PC-9 (cell line): ENCODE data around the gene NELL1. TPM values are rescaled to one million over a fixed set of nuclear protein-coding genes. Genes with fewer than 3 reads are reported as not detected.
A peak's percentile ranks its signal among the peaks of the same experiment; 100 is the strongest.

Source experiments
- BruUV-seq: library from RNA; stranded (reverse); fragments of 400-500 nt; replicated peaks from 2 replicates; lab custom pipeline; 2021; lab: Mats Ljungman, UMichigan
- CTCF ChIA-PET: fragments of 300-600 bp; sonication (Branson Sonifier 250); formaldehyde crosslinking; loops from one replicate; lab custom pipeline; 2022; ENCODE audit warnings: antibody characterized with exemption; lab: Charles Lee
- POLR2A ChIA-PET: fragments of 300-600 bp; sonication (Branson Sonifier 250); formaldehyde crosslinking; loops from one replicate; lab custom pipeline; 2022; ENCODE audit warnings: antibody characterized with exemption; ENCODE audit not compliant: unreplicated experiment; lab: Charles Lee
- DNase-seq, 2 experiments: peaks; one replicate each; pipeline versions ENCODE4 v3.0.0 to v3.0.0-alpha.2; 2015 to 2022; ENCODE audit warnings: mixed read lengths in 1 of 2
- H2AFZ ChIP-seq: fragments of 200-600 bp; sonication (generic); 2 replicates; pipeline ENCODE4 v1.8.1; 2017; ENCODE audit warnings: antibody characterized with exemption
- H3F3A ChIP-seq: fragments of 200-600 bp; sonication (generic); 2 replicates; pipeline ENCODE4 v1.8.1; 2017; ENCODE audit warnings: antibody characterized with exemption, mild to moderate bottlenecking, low read depth; ENCODE audit not compliant: insufficient read depth
- H3K27ac ChIP-seq: fragments of 200-600 bp; sonication (generic); 2 replicates; pipeline ENCODE4 v1.6.1; 2016; ENCODE audit warnings: mixed run types
- H3K27me3 ChIP-seq: fragments of 200-600 bp; sonication (generic); 2 replicates; pipeline ENCODE4 v1.6.1; 2016; ENCODE audit warnings: low read depth, mixed run types; ENCODE audit not compliant: insufficient read depth
- H3K36me3 ChIP-seq: fragments of 200-600 bp; sonication (generic); 2 replicates; pipeline ENCODE4 v1.6.1; 2016; ENCODE audit warnings: low read depth, mixed run types
- H3K4me1 ChIP-seq: fragments of 200-600 bp; sonication (generic); replicated peaks from 2 replicates; pipeline ENCODE4 v1.6.1; 2016; ENCODE audit warnings: mixed run types; ENCODE audit not compliant: insufficient read depth
- H3K4me2 ChIP-seq: fragments of 200-600 bp; sonication (generic); 2 replicates; pipeline ENCODE4 v1.6.1; 2017; ENCODE audit warnings: mixed run types
- H3K4me3 ChIP-seq: fragments of 200-600 bp; sonication (generic); 2 replicates; pipeline ENCODE4 v1.6.1; 2016; ENCODE audit warnings: mixed run types
- H3K79me2 ChIP-seq: fragments of 200-600 bp; sonication (generic); 2 replicates; pipeline ENCODE4 v1.6.1; 2017; ENCODE audit warnings: low read depth, mixed run types
- H3K9me2 ChIP-seq: fragments of 200-600 bp; sonication (generic); 2 replicates; pipeline ENCODE4 v1.8.1; 2017; ENCODE audit warnings: mild to moderate bottlenecking; ENCODE audit not compliant: insufficient read depth
- H3K9me3 ChIP-seq: fragments of 200-600 bp; sonication (generic); 2 replicates; pipeline ENCODE4 v1.8.1; 2016; ENCODE audit warnings: low read depth; ENCODE audit not compliant: insufficient read depth
- H4K20me1 ChIP-seq: fragments of 200-600 bp; sonication (generic); 2 replicates; pipeline ENCODE4 v1.8.1; 2017; ENCODE audit not compliant: insufficient read depth
- EZH2 ChIP-seq: fragments of 200-600 bp; sonication (generic); IDR thresholded peaks from 2 replicates; pipeline ENCODE4 v1.8.0; 2017; ENCODE audit warnings: antibody characterized with exemption, low read depth
- intact Hi-C: fragments of 100-400 bp; cut with micrococcal nuclease; formaldehyde crosslinking; loops from one replicate; pipeline ENCODE4 v1.10.0; 2022; ENCODE audit not compliant: unreplicated experiment
- total RNA-seq: library from RNA; stranded (reverse); gene quantifications from 2 replicates; pipeline ENCODE4 v1.2.3, GENCODE V29; 2021
- TF ChIP-seq, protein P1 (sequence below): fragments of 200-600 bp; sonication (generic); conservative IDR thresholded peaks from 2 replicates; pipeline ENCODE4 v1.6.1; 2017; ENCODE audit warnings: mixed run types, antibody characterized with exemption, mild to moderate bottlenecking, moderate library complexity

NELL1 gene
- total RNA-seq, 1 experiment from 2014 or later: not detected

DNA sequence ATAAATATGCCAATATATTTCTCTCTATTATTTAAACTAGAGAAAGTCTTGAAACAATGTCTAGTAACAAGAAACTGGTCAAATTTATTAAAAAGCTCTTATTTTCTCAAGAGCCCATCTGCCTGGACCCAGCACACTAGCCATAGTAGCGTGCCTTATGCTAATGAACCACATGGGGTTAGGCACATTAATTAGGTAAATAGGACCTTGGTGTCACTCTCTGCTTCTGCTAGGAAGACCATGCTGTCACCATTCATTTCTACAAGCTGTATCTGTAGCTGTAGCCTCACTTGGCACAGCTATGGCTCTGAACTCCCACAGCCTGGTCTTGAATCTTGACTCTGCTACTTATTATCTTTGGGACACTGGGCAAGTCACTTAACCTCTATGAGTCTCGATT lies 390.5 kb downstream of the NELL1 start:
- CTCF ChIA-PET: no interaction called here
- DNase-seq: no peak
- Histone ChIP-seq H3K9me2 (no peaks in the 10 kb centered on the region), H3K4me1 (no peaks in the 10 kb centered on the region), H3F3A (no peaks in the 10 kb centered on the region), H2AFZ (no peak overlapping the region), H3K27me3 (no peaks in the 10 kb centered on the region), H3K27ac (no peak overlapping the region), H3K4me3 (no peak overlapping the region), H4K20me1 (no peaks in the 10 kb centered on the region), H3K79me2 (no peaks in the 10 kb centered on the region), H3K36me3 (no peaks in the 10 kb centered on the region), H3K4me2 (no peak overlapping the region), H3K9me3 (no peaks in the 10 kb centered on the region)
- POLR2A ChIA-PET: no interaction called here
- no TSS peak for BruUV-seq
- TF ChIP-seq EZH2: no peak
- TF ChIP-seq, protein P1, sequence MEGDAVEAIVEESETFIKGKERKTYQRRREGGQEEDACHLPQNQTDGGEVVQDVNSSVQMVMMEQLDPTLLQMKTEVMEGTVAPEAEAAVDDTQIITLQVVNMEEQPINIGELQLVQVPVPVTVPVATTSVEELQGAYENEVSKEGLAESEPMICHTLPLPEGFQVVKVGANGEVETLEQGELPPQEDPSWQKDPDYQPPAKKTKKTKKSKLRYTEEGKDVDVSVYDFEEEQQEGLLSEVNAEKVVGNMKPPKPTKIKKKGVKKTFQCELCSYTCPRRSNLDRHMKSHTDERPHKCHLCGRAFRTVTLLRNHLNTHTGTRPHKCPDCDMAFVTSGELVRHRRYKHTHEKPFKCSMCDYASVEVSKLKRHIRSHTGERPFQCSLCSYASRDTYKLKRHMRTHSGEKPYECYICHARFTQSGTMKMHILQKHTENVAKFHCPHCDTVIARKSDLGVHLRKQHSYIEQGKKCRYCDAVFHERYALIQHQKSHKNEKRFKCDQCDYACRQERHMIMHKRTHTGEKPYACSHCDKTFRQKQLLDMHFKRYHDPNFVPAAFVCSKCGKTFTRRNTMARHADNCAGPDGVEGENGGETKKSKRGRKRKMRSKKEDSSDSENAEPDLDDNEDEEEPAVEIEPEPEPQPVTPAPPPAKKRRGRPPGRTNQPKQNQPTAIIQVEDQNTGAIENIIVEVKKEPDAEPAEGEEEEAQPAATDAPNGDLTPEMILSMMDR: no peak
- intact Hi-C loops: no loop called here

DNA sequence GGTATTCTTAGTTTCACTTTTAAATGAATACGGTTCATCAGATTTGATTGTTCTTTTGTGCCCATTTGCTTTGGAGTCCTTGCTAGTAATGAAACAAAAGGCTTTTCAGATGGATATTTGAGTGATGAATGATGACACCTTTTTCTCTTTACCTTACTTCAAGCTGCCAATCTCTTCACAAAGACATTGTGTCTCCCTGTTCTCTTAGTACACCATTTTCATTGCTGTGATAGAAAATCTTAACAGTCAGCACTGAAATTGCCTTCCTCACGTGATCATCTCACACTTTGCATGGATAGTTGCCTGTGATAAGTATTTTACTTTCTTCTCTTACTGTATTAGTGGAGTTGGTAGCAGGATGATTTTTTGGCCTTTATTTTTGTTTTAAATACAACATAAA lies 396.6 kb downstream of the NELL1 start:
- Histone ChIP-seq H3K9me3 (no peaks in the 10 kb centered on the region), H3K79me2 (no peaks in the 10 kb centered on the region), H3F3A (no peaks in the 10 kb centered on the region), H3K4me1 (no peaks in the 10 kb centered on the region), H4K20me1 (no peaks in the 10 kb centered on the region), H3K9me2 (no peaks in the 10 kb centered on the region), H3K36me3 (no peaks in the 10 kb centered on the region), H3K27me3 (no peaks in the 10 kb centered on the region), H3K4me3 (peak overlapping the region; percentile 20; the same call in 1 of the 2 replicates), H2AFZ (no peak overlapping the region), H3K4me2 (peak overlapping the region; percentile 57), H3K27ac (no peak overlapping the region)
- no peak for DNase-seq
- TF ChIP-seq EZH2: no peak
- TF ChIP-seq, protein P1: no peak
- CTCF ChIA-PET: no interaction called here
- POLR2A ChIA-PET: no interaction called here
- no TSS peak for BruUV-seq
- intact Hi-C loops: no loop called here

DNA sequence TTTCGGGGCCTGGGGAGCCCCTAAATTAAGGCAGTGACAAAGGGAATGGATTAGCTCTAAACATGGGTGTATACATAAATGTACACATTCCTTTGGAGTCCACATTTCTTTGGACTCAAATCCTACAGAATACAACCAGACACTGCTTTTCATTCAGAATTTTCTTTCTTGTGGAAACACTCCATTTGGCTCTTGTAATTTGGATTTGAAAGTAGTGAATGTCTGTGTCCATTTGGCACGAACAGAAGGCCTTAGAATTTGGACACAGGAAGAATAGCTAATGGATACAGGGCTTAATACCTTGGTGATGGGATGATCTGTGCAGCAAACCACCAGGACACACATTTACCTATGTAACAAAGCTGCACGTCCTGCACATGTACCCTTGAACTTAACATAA lies 399.5 kb downstream of the NELL1 start:
- ChIA-PET CTCF (no interaction called here), POLR2A (no interaction called here)
- Histone ChIP-seq H3K9me2 (no peaks in the 10 kb centered on the region), H3K4me3 (no peak overlapping the region), H3K9me3 (no peaks in the 10 kb centered on the region), H2AFZ (no peak overlapping the region), H3K4me1 (no peaks in the 10 kb centered on the region), H3K4me2 (no peak overlapping the region), H3F3A (no peaks in the 10 kb centered on the region), H3K79me2 (no peaks in the 10 kb centered on the region), H3K36me3 (no peaks in the 10 kb centered on the region), H3K27me3 (no peaks in the 10 kb centered on the region), H4K20me1 (no peaks in the 10 kb centered on the region), H3K27ac (no peak overlapping the region)
- BruUV-seq: no TSS peak
- intact Hi-C loops: no loop called here
- no peak for DNase-seq
- TF ChIP-seq, protein P1: no peak
- no peak for TF ChIP-seq EZH2
